K562 (cell line): ENCODE measurements around the gene PRKAG2. TPM values are rescaled to one million over a fixed set of nuclear protein-coding genes. Genes with fewer than 3 reads are reported as not detected.

ENCODE experiments used
- ATAC-seq: fragments of 200-7000 bp; cut with Tn5 transposase; 3 replicates; pipeline ENCODE4 v1.9.1; 2020; ENCODE audit warnings: moderate library complexity
- BruUV-seq: library from RNA; stranded (reverse); fragments of 400-500 nt; replicated peaks from 2 replicates; lab custom pipeline; 2021; lab: Mats Ljungman, UMichigan
- CTCF ChIA-PET: fragments of 300-600 bp; formaldehyde crosslinking; extraction: SDS; loops from one replicate; lab custom pipeline; 2021; ENCODE audit warnings: low intra/inter-chr PET ratio; lab: Yijun Ruan, JAX
- POLR2A ChIA-PET: fragments of 300-600, 350-650 bp; sonication (Branson Sonifier 250); formaldehyde crosslinking; extraction: SDS; loops from one replicate; lab custom pipeline; 2021; ENCODE audit warnings: antibody characterized with exemption, inconsistent platforms; lab: Yijun Ruan, JAX
- DNase-seq, 4 experiments: peaks; one replicate each; pipeline versions ENCODE4 v3.0.0 to v3.0.0-alpha.2; 2011 to 2018; ENCODE audit warnings: low spot score in 3 of 4, mixed read lengths in 3 of 4; ENCODE audit errors: extremely low read depth in 1 of 4
- FAIRE-seq: peaks from 2 replicates; lab custom pipeline; 2011; peaks lifted over from hg19 to GRCh38; lab: Jason Lieb, UNC
- H2AFZ ChIP-seq: 2 replicates; pipeline ENCODE4 v1.6.0; 2011; ENCODE audit warnings: low read depth, low read length, control low read depth, inconsistent platforms
- H3K27ac ChIP-seq: fragments of 200-600 bp; 3 replicates; pipeline ENCODE4 v1.8.0; 2011; ENCODE audit warnings: low read depth, mild to moderate bottlenecking, control low read depth, inconsistent platforms, low read length, moderate library complexity, mixed read lengths; ENCODE audit errors: extremely low read depth
- H3K27me3 ChIP-seq, 2 experiments: fragments of 300-600 bp in 1 of 2; 2 replicates in 1 of 2; 3 replicates in 1 of 2; pipeline versions ENCODE4 v1.6.0 to v1.8.0; 2011; ENCODE audit warnings: inconsistent platforms in 2 of 2, low read length in 2 of 2, mild to moderate bottlenecking in 1 of 2, mixed read lengths in 1 of 2, moderate library complexity in 1 of 2; ENCODE audit not compliant: control insufficient read depth in 2 of 2, insufficient read depth in 2 of 2
- H3K36me3 ChIP-seq: fragments of 300-600 bp; 3 replicates; pipeline ENCODE4 v1.8.0; 2011; ENCODE audit warnings: mild to moderate bottlenecking, low read length, inconsistent platforms; ENCODE audit not compliant: control insufficient read depth, insufficient read depth
- H3K4me1 ChIP-seq, 2 experiments: fragments of 200-600 bp in 1 of 2; replicated peaks in 1 of 2; 2 replicates in 1 of 2; 3 replicates in 1 of 2; pipeline versions ENCODE4 v1.5.1 to v1.8.0; 2011; ENCODE audit warnings: inconsistent platforms in 2 of 2, low read length in 2 of 2, mild to moderate bottlenecking in 1 of 2, mixed read lengths in 1 of 2, moderate library complexity in 1 of 2; ENCODE audit not compliant: control insufficient read depth in 2 of 2, insufficient read depth in 2 of 2
- H3K4me2 ChIP-seq: 2 replicates; pipeline ENCODE4 v1.6.1; 2011; ENCODE audit warnings: low read length, control low read depth, inconsistent platforms, mixed read lengths; ENCODE audit not compliant: insufficient read depth
- H3K4me3 ChIP-seq: fragments of 200-600 bp; sonication (generic), shearing (Covaris generic); 2 replicates; pipeline ENCODE4 v1.5.1; 2016; ENCODE audit warnings: control low read depth, inconsistent platforms
- H3K79me2 ChIP-seq: fragments of 200-600 bp; 3 replicates; pipeline ENCODE4 v1.8.0; 2011; ENCODE audit warnings: low read length, inconsistent platforms; ENCODE audit not compliant: control insufficient read depth, insufficient read depth
- H3K9ac ChIP-seq, 2 experiments: 2 replicates each; pipeline versions ENCODE4 v1.6.0 to v1.6.1; 2011; ENCODE audit warnings: low read depth in 2 of 2, low read length in 2 of 2, control low read depth in 1 of 2, inconsistent platforms in 1 of 2, mild to moderate bottlenecking in 1 of 2, mixed read lengths in 1 of 2; ENCODE audit not compliant: insufficient read depth in 1 of 2
- H3K9me1 ChIP-seq: one replicate; pipeline ENCODE4 v1.6.0; 2011; ENCODE audit warnings: inconsistent platforms, mild to moderate bottlenecking, low read length, moderate library complexity; ENCODE audit not compliant: control insufficient read depth, insufficient read depth
- H3K9me3 ChIP-seq: replicated peaks from 2 replicates; pipeline ENCODE4 v1.5.1; 2011; ENCODE audit warnings: low read depth, low read length, inconsistent platforms; ENCODE audit not compliant: control insufficient read depth, insufficient read depth
- H4K20me1 ChIP-seq: replicated peaks from 2 replicates; pipeline ENCODE4 v1.6.1; 2011; ENCODE audit warnings: low read length, inconsistent platforms, mixed read lengths; ENCODE audit not compliant: control insufficient read depth, insufficient read depth
- BCL6 ChIP-seq: fragments of 250-450 bp; sonication (Bioruptor Pico); IDR thresholded peaks from 2 replicates; pipeline ENCODE4 v1.4.0; 2020
- ESRRB ChIP-seq: fragments of 250-450 bp; sonication (Bioruptor Pico); IDR thresholded peaks from 2 replicates; pipeline ENCODE4 v1.5.0; 2020; ENCODE audit warnings: mild to moderate bottlenecking, moderate library complexity, borderline replicate concordance
- NR2F6 ChIP-seq: fragments of 450-650 bp; formaldehyde crosslinking; IDR thresholded peaks from 2 replicates; pipeline ENCODE4 v1.4.0; 2020; ENCODE audit warnings: mild to moderate bottlenecking
- RNF219 ChIP-seq: fragments of 250-450 bp; sonication (Bioruptor Pico); IDR thresholded peaks from 2 replicates; pipeline ENCODE4 v1.5.0; 2022; ENCODE audit warnings: mild to moderate bottlenecking
- ZNF239 ChIP-seq: fragments of 250-450 bp; sonication (Bioruptor Pico); IDR thresholded peaks from 2 replicates; pipeline ENCODE4 v1.4.0; 2020; ENCODE audit warnings: mild to moderate bottlenecking
- WGBS: fragments of 100-300 bp; shearing (Covaris generic); methylation state at CpG from one replicate; pipeline ENCODE4 v1.1.6; 2016; ENCODE audit warnings: low coverage, mixed read lengths; ENCODE audit not compliant: insufficient coverage; ENCODE audit errors: missing lambda C conversion rate; 5-methylcytosine and 5-hydroxymethylcytosine counted together
- in situ Hi-C: fragments of 300-500 bp; cut with MboI; formaldehyde crosslinking; loops from 4 replicates; pipeline ENCODE4 v1.15.0; 2018; ENCODE audit warnings: inconsistent platforms, mixed read lengths
- intact Hi-C: fragments of 100-400 bp; cut with micrococcal nuclease; formaldehyde crosslinking; loops from 2 replicates; pipeline ENCODE4 v1.14.2; 2022
- polyA plus RNA-seq, 8 experiments: library from polyadenylated mRNA; depleted of rRNA in 4 of 8; stranded (reverse) in 5 of 8; unstranded in 3 of 8; fragments of >200 nt; fragmentation: Nextera tagmentation in 2 of 8; fragmentation: Illumina TruSeq in 1 of 8; extraction: Ambion mirVana in 2 of 8; extraction: Trizol in 1 of 8; gene quantifications; 2 replicates each; pipeline versions ENCODE4 v1.2.1 to v1.2.3, GENCODE V29; 2011 to 2014; ENCODE audit warnings: inconsistent platforms in 1 of 8, missing spikeins in 1 of 8
- total RNA-seq, 7 experiments: library from RNA; depleted of rRNA in 6 of 7; stranded (reverse); fragments of >200 nt in 6 of 7; fragmentation: Illumina TruSeq in 2 of 7; extraction: Trizol in 2 of 7; gene quantifications; 2 replicates each; pipeline versions ENCODE4 v1.2.1 to v1.2.3, GENCODE V29; 2011 to 2021; ENCODE audit warnings: low replicate concordance in 1 of 7

The PRKAG2 gene
- total and polyA plus RNA-seq, 9 of the 15 experiments (the other 6 are each of a cell fraction or from before 2014, with no cell fraction given): 0.99 to 5.6 (median 3.3) TPM

- Histone ChIP-seq H3K27me3 (peaks cover 52 to 66% of the 10 kb centered on the region in 2 experiments; a peak in 4 of 5 replicates), H3K9me3 (no peaks in the 10 kb centered on the region), H4K20me1 (no peaks in the 10 kb centered on the region), H3K36me3 (no peaks in the 10 kb centered on the region), H3K79me2 (no peaks in the 10 kb centered on the region), H3K27ac (no peak overlapping the region), H3K9ac (no peak overlapping the region), H3K4me2 (no peak overlapping the region), H2AFZ (no peak overlapping the region), H3K9me1 (no peaks in the 10 kb centered on the region), H3K4me3 (no peak overlapping the region), H3K4me1 (no peaks in the 10 kb centered on the region)
- BruUV-seq: no TSS peak
- POLR2A ChIA-PET: no interaction called here
- intact Hi-C loops (no loop called here), in situ Hi-C loops (no loop called here)
- ATAC-seq (no peak), FAIRE-seq (no peak), DNase-seq (no peak)
- 2% methylated on average over 9 of the region's 9 CpGs for WGBS
- no peak for TF ChIP-seq ESRRB
- no peak for TF ChIP-seq NR2F6 (CRISPR knock-in tag)
- TF ChIP-seq BCL6: no peak
- TF ChIP-seq RNF219 (CRISPR knock-in tag): no peak
- TF ChIP-seq ZNF239 (CRISPR knock-in tag): no peak
- CTCF ChIA-PET: no interaction called here
Measured at GRCh38 chr7:151560243-151560642, 316.7 kb downstream of the PRKAG2 start.
